ENCODE data around the gene TIAL1.

The TIAL1 gene

GRCh38 chr10:119642556-119643111, 45.9 kb upstream of the TIAL1 start:
- Histone ChIP-seq H3K27me3 (ENCODE audit: control insufficient read depth, insufficient read depth, low read length) (no peaks in the 10 kb centered on the region), H2AFZ (no peak overlapping the region), H3K9ac (no peak overlapping the region), H3K4me3 (ENCODE audit: low read depth, low read length) (no peak overlapping the region), H3K36me3 (ENCODE audit: control insufficient read depth, insufficient read depth, low read length) (no peaks in the 10 kb centered on the region), H3K27ac (no peak overlapping the region), H3K4me2 (ENCODE audit: low read length) (no peak overlapping the region), H3K4me1 (no peaks in the 10 kb centered on the region), H3K79me2 (no peaks in the 10 kb centered on the region), H3K9me3 (ENCODE audit: control insufficient read depth, low read length) (no peaks in the 10 kb centered on the region)
- no peak for TF ChIP-seq CTCF (IDR thresholded peaks at IDR 0.05)

GRCh38 chr10:119640875-119641526, 44.2 kb upstream of the TIAL1 start:
- no peak overlapping the region for H3K27ac ChIP-seq
- no peak for TF ChIP-seq CTCF (IDR thresholded peaks at IDR 0.05)
- no peak overlapping the region for H2AFZ ChIP-seq

GRCh38 chr10:119640384-119640783, 43.6 kb upstream of the TIAL1 start:
- TF ChIP-seq CTCF (IDR thresholded peaks at IDR 0.05), result no peak

More at GRCh38 chr10:119640875-119641526, 44.2 kb upstream of the TIAL1 start:
- H3K27me3 ChIP-seq (ENCODE audit: control insufficient read depth, insufficient read depth, low read length), result no peaks in the 10 kb centered on the region
- no peak overlapping the region for H3K4me3 ChIP-seq (ENCODE audit: low read depth, low read length)
- no peaks in the 10 kb centered on the region for H3K79me2 ChIP-seq
- H3K4me2 ChIP-seq (ENCODE audit: low read length), result no peak overlapping the region
- no peaks in the 10 kb centered on the region for H3K9me3 ChIP-seq (ENCODE audit: control insufficient read depth, low read length)
- no peaks in the 10 kb centered on the region for H3K4me1 ChIP-seq
- H3K9ac ChIP-seq, result no peak overlapping the region
- no peaks in the 10 kb centered on the region for H3K36me3 ChIP-seq (ENCODE audit: control insufficient read depth, insufficient read depth, low read length)

GRCh38 chr10:119638982-119639381, 42.2 kb upstream of the TIAL1 start:
- no peak for TF ChIP-seq CTCF (IDR thresholded peaks at IDR 0.05)
- H3K9ac ChIP-seq, result no peak overlapping the region
- H3K27me3 ChIP-seq (ENCODE audit: control insufficient read depth, insufficient read depth, low read length), result no peaks in the 10 kb centered on the region
- H3K9me3 ChIP-seq (ENCODE audit: control insufficient read depth, low read length), result no peaks in the 10 kb centered on the region
- no peak overlapping the region for H3K4me3 ChIP-seq (ENCODE audit: low read depth, low read length)
- H3K36me3 ChIP-seq (ENCODE audit: control insufficient read depth, insufficient read depth, low read length), result no peaks in the 10 kb centered on the region
- no peak overlapping the region for H2AFZ ChIP-seq
- no peak overlapping the region for H3K4me2 ChIP-seq (ENCODE audit: low read length)
- H3K27ac ChIP-seq, result no peak overlapping the region
- H3K79me2 ChIP-seq, result no peaks in the 10 kb centered on the region
- no peaks in the 10 kb centered on the region for H3K4me1 ChIP-seq

More at GRCh38 chr10:119640384-119640783, 43.6 kb upstream of the TIAL1 start:
- H3K27ac ChIP-seq, result no peak overlapping the region
- no peaks in the 10 kb centered on the region for H3K27me3 ChIP-seq (ENCODE audit: control insufficient read depth, insufficient read depth, low read length)
- H2AFZ ChIP-seq, result no peak overlapping the region
- H3K79me2 ChIP-seq, result no peaks in the 10 kb centered on the region
- no peaks in the 10 kb centered on the region for H3K9me3 ChIP-seq (ENCODE audit: control insufficient read depth, low read length)
- no peaks in the 10 kb centered on the region for H3K4me1 ChIP-seq
- no peak overlapping the region for H3K9ac ChIP-seq
- H3K36me3 ChIP-seq (ENCODE audit: control insufficient read depth, insufficient read depth, low read length), result no peaks in the 10 kb centered on the region
- H3K4me3 ChIP-seq (ENCODE audit: low read depth, low read length), result no peak overlapping the region
- no peak overlapping the region for H3K4me2 ChIP-seq (ENCODE audit: low read length)

GRCh38 chr10:119637631-119638030, 40.9 kb upstream of the TIAL1 start:
- Histone ChIP-seq H3K9me3 (ENCODE audit: control insufficient read depth, low read length) (no peaks in the 10 kb centered on the region), H2AFZ (no peak overlapping the region), H3K9ac (no peak overlapping the region), H3K4me1 (no peaks in the 10 kb centered on the region), H3K27ac (no peak overlapping the region), H3K36me3 (ENCODE audit: control insufficient read depth, insufficient read depth, low read length) (no peaks in the 10 kb centered on the region), H3K4me2 (ENCODE audit: low read length) (no peak overlapping the region), H3K4me3 (ENCODE audit: low read depth, low read length) (no peak overlapping the region), H3K27me3 (ENCODE audit: control insufficient read depth, insufficient read depth, low read length) (no peaks in the 10 kb centered on the region), H3K79me2 (no peaks in the 10 kb centered on the region)
- TF ChIP-seq CTCF (IDR thresholded peaks at IDR 0.05), result no peak
